B cell (primary cell): ENCODE measurements around the gene KCNC3. TPM values are rescaled to one million over a fixed set of nuclear protein-coding genes. Genes with fewer than 3 reads are reported as not detected.

Experiments
- ATAC-seq: fragments of 200-7000 bp; cut with Tn5 transposase; one replicate; pipeline ENCODE4 v1.10.0; 2021; ENCODE audit warnings: low read depth, mild to moderate bottlenecking, moderate number of reproducible peaks, moderate library complexity
- CTCF ChIA-PET: fragments of 350-600 bp; sonication (Branson Sonifier 250); formaldehyde crosslinking; loops from one replicate; lab custom pipeline; 2021; ENCODE audit warnings: antibody characterized with exemption, inconsistent platforms; lab: Charles Lee
- POLR2A ChIA-PET: fragments of 350-600 bp; sonication (Branson Sonifier 250); formaldehyde crosslinking; loops from one replicate; lab custom pipeline; 2021; ENCODE audit warnings: antibody characterized with exemption; lab: Charles Lee
- DNase-seq: peaks from one replicate; pipeline ENCODE4 v3.0.0; 2013
- H2AFZ ChIP-seq: 2 replicates; pipeline ENCODE4 v1.6.1; 2012; ENCODE audit warnings: mild to moderate bottlenecking, low read depth, low read length; ENCODE audit not compliant: insufficient read depth, poor library complexity, severe bottlenecking
- H3K27ac ChIP-seq, 2 donors: 1 replicate in 1 of 2; 2 replicates in 1 of 2; pipeline ENCODE4 v1.5.1; 2012 to 2013; ENCODE audit warnings: low read length in 2 of 2, mild to moderate bottlenecking in 2 of 2, moderate library complexity in 1 of 2
- H3K27me3 ChIP-seq, 4 experiments: fragments of 200-600 bp in 1 of 4; sonication (generic) in 1 of 4; replicated peaks in 1 of 4; 1 replicate in 2 of 4; 2 replicates in 2 of 4; pipeline versions ENCODE4 v1.6.1 to v1.7.0; 2013 to 2016; ENCODE audit warnings: low read length in 3 of 4, mild to moderate bottlenecking in 2 of 4, mixed read lengths in 1 of 4, moderate library complexity in 1 of 4; ENCODE audit not compliant: insufficient read depth in 4 of 4, control insufficient read depth in 3 of 4; ENCODE audit errors: control extremely low read depth in 1 of 4
- H3K36me3 ChIP-seq, 2 experiments: replicated peaks in 1 of 2; 1 replicate in 1 of 2; 2 replicates in 1 of 2; pipeline versions ENCODE4 v1.6.1 to v1.7.1; 2013; ENCODE audit warnings: low read length in 1 of 2; ENCODE audit not compliant: insufficient read depth in 2 of 2, control insufficient read depth in 1 of 2; ENCODE audit errors: control extremely low read depth in 1 of 2, extremely low read depth in 1 of 2
- H3K4me1 ChIP-seq, 2 donors: fragments of 200-600 bp in 1 of 2; sonication (generic) in 1 of 2; 1 replicate in 1 of 2; 2 replicates in 1 of 2; pipeline versions ENCODE4 v1.5.1 to v1.6.1; 2013 to 2017; ENCODE audit warnings: low read length in 2 of 2; ENCODE audit not compliant: control insufficient read depth in 2 of 2, insufficient read depth in 2 of 2
- H3K4me2 ChIP-seq: replicated peaks from 2 replicates; pipeline ENCODE3; 2012; ENCODE audit warnings: mild to moderate bottlenecking, low read depth, low read length; ENCODE audit not compliant: poor library complexity, severe bottlenecking
- H3K4me3 ChIP-seq, 5 experiments: fragments of 200-600 bp in 1 of 5; sonication (generic) in 1 of 5; 1 replicate in 3 of 5; 2 replicates in 2 of 5; pipeline versions ENCODE4 v1.5.1 to v1.7.0; 2011 to 2016; ENCODE audit warnings: low read length in 4 of 5, mild to moderate bottlenecking in 4 of 5, low read depth in 2 of 5, control low read depth in 1 of 5, moderate library complexity in 1 of 5; ENCODE audit not compliant: insufficient read depth in 1 of 5; ENCODE audit errors: control extremely low read depth in 1 of 5, extremely low read depth in 1 of 5
- H3K79me2 ChIP-seq: fragments of 200-600 bp; sonication (generic); one replicate; pipeline ENCODE4 v1.6.0; 2016; ENCODE audit warnings: low read length; ENCODE audit not compliant: control insufficient read depth, insufficient read depth
- H3K9ac ChIP-seq: fragments of 200-600 bp; sonication (generic); 2 replicates; pipeline ENCODE4 v1.6.1; 2017; ENCODE audit warnings: mild to moderate bottlenecking, low read length, moderate library complexity
- H3K9me3 ChIP-seq, 3 donors: one replicate each; pipeline versions ENCODE4 v1.6.1 to v1.7.1; 2013; ENCODE audit warnings: low read length in 2 of 3; ENCODE audit not compliant: control insufficient read depth in 2 of 3, insufficient read depth in 1 of 3; ENCODE audit errors: control extremely low read depth in 1 of 3
- H4K20me1 ChIP-seq: 2 replicates; pipeline ENCODE4 v1.6.0; 2012; ENCODE audit warnings: mild to moderate bottlenecking, low read length; ENCODE audit not compliant: insufficient read depth, control insufficient read depth, poor library complexity, severe bottlenecking
- H3K27ac Mint-ChIP-seq: one replicate; pipeline ENCODE4 v1.8.0; 2021; ENCODE audit warnings: mixed read lengths
- H3K27me3 Mint-ChIP-seq: one replicate; pipeline ENCODE4 v1.8.0; 2021; ENCODE audit warnings: mixed read lengths
- H3K4me1 Mint-ChIP-seq: one replicate; pipeline ENCODE4 v1.8.0; 2021; ENCODE audit warnings: mixed read lengths
- H3K4me3 Mint-ChIP-seq: one replicate; pipeline ENCODE4 v1.8.0; 2021; ENCODE audit warnings: mixed read lengths
- H3K9me3 Mint-ChIP-seq: one replicate; pipeline ENCODE4 v1.8.0; 2022; ENCODE audit warnings: mixed read lengths; ENCODE audit not compliant: insufficient read depth
- EZH2 ChIP-seq: IDR thresholded peaks from 2 replicates; pipeline ENCODE4 v1.6.1; 2012; ENCODE audit warnings: borderline replicate concordance, low read depth, mild to moderate bottlenecking, moderate library complexity, low read length; ENCODE audit not compliant: insufficient read depth, poor library complexity, severe bottlenecking
- WGBS: methylation state at CpG from one replicate; pipeline ENCODE4 v1.1.5; 2013; ENCODE audit warnings: missing lambda C conversion rate; ENCODE audit not compliant: insufficient coverage; 5-methylcytosine and 5-hydroxymethylcytosine counted together
- intact Hi-C: fragments of 100-400 bp; cut with micrococcal nuclease; formaldehyde crosslinking; loops from one replicate; pipeline ENCODE4 v1.10.0; 2022
- polyA plus RNA-seq: library from polyadenylated mRNA; depleted of rRNA; stranded (reverse); fragments of >200 nt; gene quantifications from 2 replicates; pipeline ENCODE4 v1.2.3, GENCODE V29; 2012
- total RNA-seq, 2 donors: library from RNA; stranded (reverse); fragments of 120-200 nt in 1 of 2; gene quantifications; 1 replicate in 1 of 2; 2 replicates in 1 of 2; pipeline versions ENCODE4 v1.2.3 to v1.2.4, GENCODE V29; 2013 to 2022
- TF ChIP-seq, protein P1 (sequence below): fragments of 200-600 bp; IDR thresholded peaks from one replicate; pipeline ENCODE4 v1.8.0; 2022; ENCODE audit warnings: antibody characterized with exemption, mild to moderate bottlenecking

KCNC3 gene
- total and polyA plus RNA-seq, 2 donors (not counting 1 experiment from before 2014, with no cell fraction given) = 12.3 to 23.0 TPM

DNA sequence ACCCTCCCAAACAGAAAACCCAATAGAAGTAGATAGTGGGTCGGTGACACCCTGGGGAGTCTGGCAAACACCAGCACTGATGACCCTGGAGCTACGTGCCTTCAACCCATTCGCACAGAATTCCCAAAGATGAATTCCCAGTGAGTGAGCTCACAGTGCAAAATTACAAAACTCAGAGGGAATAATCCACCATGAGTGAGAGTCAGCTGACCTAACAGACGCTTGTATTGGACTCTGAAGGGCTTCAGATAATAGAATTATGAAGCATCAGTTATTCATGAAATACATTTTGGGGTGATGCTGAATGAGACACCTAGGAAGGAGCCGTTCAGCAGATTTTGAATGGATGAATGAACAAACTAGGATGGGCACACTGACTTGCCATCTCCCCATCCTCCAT lies 40.2 kb downstream of the KCNC3 start:
- H3K27ac ChIP-seq = no peak overlapping the region
- H2AFZ ChIP-seq = no peak overlapping the region
- CTCF ChIA-PET = no interaction called here
- Mint-ChIP-seq H3K4me1 (no peaks in the 10 kb centered on the region), H3K27ac (no peak overlapping the region), H3K9me3 (peaks cover 17% of the 10 kb centered on the region), H3K4me3 (no peak overlapping the region), H3K27me3 (peaks cover 57% of the 10 kb centered on the region)
- no peak overlapping the region for H3K4me2 ChIP-seq
- TF ChIP-seq, protein P1, sequence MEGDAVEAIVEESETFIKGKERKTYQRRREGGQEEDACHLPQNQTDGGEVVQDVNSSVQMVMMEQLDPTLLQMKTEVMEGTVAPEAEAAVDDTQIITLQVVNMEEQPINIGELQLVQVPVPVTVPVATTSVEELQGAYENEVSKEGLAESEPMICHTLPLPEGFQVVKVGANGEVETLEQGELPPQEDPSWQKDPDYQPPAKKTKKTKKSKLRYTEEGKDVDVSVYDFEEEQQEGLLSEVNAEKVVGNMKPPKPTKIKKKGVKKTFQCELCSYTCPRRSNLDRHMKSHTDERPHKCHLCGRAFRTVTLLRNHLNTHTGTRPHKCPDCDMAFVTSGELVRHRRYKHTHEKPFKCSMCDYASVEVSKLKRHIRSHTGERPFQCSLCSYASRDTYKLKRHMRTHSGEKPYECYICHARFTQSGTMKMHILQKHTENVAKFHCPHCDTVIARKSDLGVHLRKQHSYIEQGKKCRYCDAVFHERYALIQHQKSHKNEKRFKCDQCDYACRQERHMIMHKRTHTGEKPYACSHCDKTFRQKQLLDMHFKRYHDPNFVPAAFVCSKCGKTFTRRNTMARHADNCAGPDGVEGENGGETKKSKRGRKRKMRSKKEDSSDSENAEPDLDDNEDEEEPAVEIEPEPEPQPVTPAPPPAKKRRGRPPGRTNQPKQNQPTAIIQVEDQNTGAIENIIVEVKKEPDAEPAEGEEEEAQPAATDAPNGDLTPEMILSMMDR = no peak
- no peak for TF ChIP-seq EZH2
- no peak overlapping the region for H3K4me3 ChIP-seq
- POLR2A ChIA-PET = no interaction called here
- H3K27me3 ChIP-seq = peaks cover 0 to 45% (median 4%) of the 10 kb centered on the region in 4 experiments
- DNase-seq (no peak), ATAC-seq (no peak)
- H3K36me3 ChIP-seq = no peaks in the 10 kb centered on the region
- H3K79me2 ChIP-seq = no peaks in the 10 kb centered on the region
- intact Hi-C loops = no loop called here
- H3K9me3 ChIP-seq = peaks cover 2 to 53% (median 21%) of the 10 kb centered on the region in 3 donors
- 93% methylated on average over 3 of the region's 5 CpGs for WGBS
- no peaks in the 10 kb centered on the region for H4K20me1 ChIP-seq
- H3K4me1 ChIP-seq = no peaks in the 10 kb centered on the region
- no peak overlapping the region for H3K9ac ChIP-seq

DNA sequence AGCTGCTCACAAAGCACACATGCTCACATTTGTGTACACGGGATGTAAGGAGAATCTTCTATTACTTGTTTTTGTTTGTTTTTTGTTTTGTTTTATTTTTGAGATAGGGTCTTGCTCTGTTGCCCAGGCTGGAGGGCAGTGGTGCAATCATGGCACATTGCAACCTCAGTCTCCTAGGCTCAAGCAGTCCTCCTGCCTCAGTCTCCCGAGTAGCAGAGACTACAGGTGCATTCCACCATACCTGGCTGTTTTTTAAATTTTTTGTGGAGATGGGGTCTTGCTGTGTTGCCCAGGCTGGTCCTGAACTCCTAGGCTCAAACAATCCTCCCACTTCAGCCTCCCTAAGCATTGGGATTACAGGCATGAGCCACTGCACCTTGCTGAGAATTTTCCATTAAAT lies 41.8 kb downstream of the KCNC3 start:
- H3K27me3 Mint-ChIP-seq = peaks cover 42% of the 10 kb centered on the region
- no peak overlapping the region for H3K27ac ChIP-seq
- no peak overlapping the region for H3K9ac ChIP-seq
- H3K4me3 Mint-ChIP-seq = no peak overlapping the region
- intact Hi-C loops = no loop called here
- no peak for TF ChIP-seq EZH2
- TF ChIP-seq, protein P1 = no peak
- no peaks in the 10 kb centered on the region for H3K4me1 Mint-ChIP-seq
- no peak for DNase-seq
- POLR2A ChIA-PET = no interaction called here
- no CpG with 5 or more reads among the region's 2 CpGs for WGBS
- H4K20me1 ChIP-seq = no peaks in the 10 kb centered on the region
- peaks cover 2 to 43% (median 21%) of the 10 kb centered on the region in 3 donors for H3K9me3 ChIP-seq
- ATAC-seq = no peak
- H2AFZ ChIP-seq = no peak overlapping the region
- H3K27me3 ChIP-seq = peaks cover 0 to 30% (median 4%) of the 10 kb centered on the region in 4 experiments
- H3K4me2 ChIP-seq = no peak overlapping the region
- H3K79me2 ChIP-seq = no peaks in the 10 kb centered on the region
- no peak overlapping the region for H3K4me3 ChIP-seq
- H3K27ac Mint-ChIP-seq = no peak overlapping the region
- peaks cover 17% of the 10 kb centered on the region for H3K9me3 Mint-ChIP-seq
- no peaks in the 10 kb centered on the region for H3K4me1 ChIP-seq
- no peaks in the 10 kb centered on the region for H3K36me3 ChIP-seq
- CTCF ChIA-PET = no interaction called here
